ENCODE measurements around the gene NPY1R. TPM values are rescaled to one million over a fixed set of nuclear protein-coding genes. Genes with fewer than 3 reads are reported as not detected.

The NPY1R gene
- total RNA-seq, 1 experiment from 2014 or later, result not detected

- in situ Hi-C loops (cut with HindIII; ENCODE audit: low pct_unique_long_range_greater_than_20kb, low sequenced_read_pairs), result no loop called here
Measured at GRCh38 chr4:163300445-163300844, 32.0 kb downstream of the NPY1R start.

GRCh38 chr4:163295138-163295537 lies 37.3 kb downstream of the NPY1R start:
- in situ Hi-C loops (cut with HindIII; ENCODE audit: low pct_unique_long_range_greater_than_20kb, low sequenced_read_pairs), result no loop called here
- DNase-seq (ENCODE audit: low read depth, low spot score), result no peak

More at GRCh38 chr4:163300445-163300844, 32.0 kb downstream of the NPY1R start:
- no peak for DNase-seq (ENCODE audit: low read depth, low spot score)

- in situ Hi-C loops (cut with HindIII; ENCODE audit: low pct_unique_long_range_greater_than_20kb, low sequenced_read_pairs), result no loop called here
- DNase-seq (ENCODE audit: low read depth, low spot score), result no peak
Measured at GRCh38 chr4:163284304-163284703, 48.1 kb downstream of the NPY1R start.

- no peak for DNase-seq (ENCODE audit: low read depth, low spot score)
- in situ Hi-C loops (cut with HindIII; ENCODE audit: low pct_unique_long_range_greater_than_20kb, low sequenced_read_pairs), result no loop called here
Measured at GRCh38 chr4:163280703-163281519, 51.5 kb downstream of the NPY1R start.

- DNase-seq (ENCODE audit: low read depth, low spot score), result no peak
- in situ Hi-C loops (cut with HindIII; ENCODE audit: low pct_unique_long_range_greater_than_20kb, low sequenced_read_pairs), result no loop called here
Measured at GRCh38 chr4:163279713-163280112, 52.7 kb downstream of the NPY1R start.

- in situ Hi-C loops (cut with HindIII; ENCODE audit: low pct_unique_long_range_greater_than_20kb, low sequenced_read_pairs), result no loop called here
- DNase-seq (ENCODE audit: low read depth, low spot score), result no peak
Measured at GRCh38 chr4:163274861-163275260, 57.5 kb downstream of the NPY1R start.

Other genes with a start within 250 kb of the NPY1R start
- gene NAF1, start 165.7 kb downstream of the NPY1R start, total RNA-seq (2014; rRNA removed; shearing (Covaris generic)), result 7.2 and 9.6 TPM in 2 replicates
- gene NPY5R, start 11.3 kb upstream of the NPY1R start, total RNA-seq (2014; rRNA removed; shearing (Covaris generic)), result not detected in 2 replicates
- gene TKTL2, start 141.2 kb upstream of the NPY1R start, total RNA-seq (2014; rRNA removed; shearing (Covaris generic)), result not detected in 2 replicates
- gene TMA16, start 162.1 kb upstream of the NPY1R start, total RNA-seq (2014; rRNA removed; shearing (Covaris generic)), result 32.5 and 33.2 TPM in 2 replicates